ENCODE data around the gene CCNT1.
"Not testable (repeated sequence)": the region's sequence is repeated elsewhere in the genome, so short reads cannot be mapped to it uniquely, and the experiment has no call there.

The CCNT1 gene

GRCh38 chr12:48695859-48696258 lies 20.6 kb downstream of the CCNT1 start:
- DNase-seq, result no peak
- intact Hi-C loops (cut with DNase I), result no loop called here

- intact Hi-C loops (cut with DNase I), result no loop called here
- DNase-seq, result no peak
These were observed 22.5 kb downstream of the CCNT1 start for GRCh38 chr12:48694038-48694437.

- intact Hi-C loops (cut with DNase I), result no loop called here
- no peak for DNase-seq
These were observed 22.9 kb downstream of the CCNT1 start for GRCh38 chr12:48693572-48693971.

- intact Hi-C loops (cut with DNase I), result no loop called here
- no peak for DNase-seq
These were observed 24.6 kb downstream of the CCNT1 start for GRCh38 chr12:48691826-48692487.

GRCh38 chr12:48690990-48691389 lies 25.5 kb downstream of the CCNT1 start:
- intact Hi-C loops (cut with DNase I), result no loop called here
- no peak for DNase-seq

GRCh38 chr12:48690436-48690835 lies 26.1 kb downstream of the CCNT1 start:
- intact Hi-C loops (cut with DNase I), result no loop called here

GRCh38 chr12:48688836-48689235 lies 27.7 kb downstream of the CCNT1 start:
- intact Hi-C loops (cut with DNase I), result no loop called here
- no peak for DNase-seq

More at GRCh38 chr12:48690436-48690835, 26.1 kb downstream of the CCNT1 start:
- DNase-seq, result no peak

- intact Hi-C loops (cut with DNase I), result no loop called here
- DNase-seq, result no peak
These were observed 28.9 kb downstream of the CCNT1 start for GRCh38 chr12:48687592-48687991.

GRCh38 chr12:48686615-48687334 lies 29.7 kb downstream of the CCNT1 start:
- intact Hi-C loops (cut with DNase I), result no loop called here
- DNase-seq, result no peak

GRCh38 chr12:48686037-48686595 lies 30.4 kb downstream of the CCNT1 start:
- intact Hi-C loops (cut with DNase I), result no loop called here
- no peak for DNase-seq

GRCh38 chr12:48683534-48683933 lies 33.0 kb downstream of the CCNT1 start:
- intact Hi-C loops (cut with DNase I), result loop anchor here (5.0 kb wide), 1 partner anchor 34 kb away; the partner anchor contains the start of gene CCNT1

GRCh38 chr12:48682927-48683326 lies 33.6 kb downstream of the CCNT1 start:
- no peak for DNase-seq
- intact Hi-C loops (cut with DNase I), result loop anchor here (5.0 kb wide), 1 partner anchor 34 kb away; the partner anchor contains the start of gene CCNT1

More at GRCh38 chr12:48683534-48683933, 33.0 kb downstream of the CCNT1 start:
- no peak for DNase-seq

GRCh38 chr12:48682533-48682905 lies 34.0 kb downstream of the CCNT1 start:
- not testable (repeated sequence) for DNase-seq
- intact Hi-C loops (cut with DNase I), result loop anchor here (5.0 kb wide), 1 partner anchor 35 kb away; the partner anchor contains the start of gene CCNT1

GRCh38 chr12:48681710-48682532 lies 34.6 kb downstream of the CCNT1 start, which contains the start of gene KANSL2:
TSS of gene KANSL2 (minus strand) at chr12:48682238. CDS start at chr12:48681632, 606 bp downstream.
- intact Hi-C loops (cut with DNase I), result loop anchor here (5.0 kb wide), 1 partner anchor 35 kb away; the partner anchor contains the start of gene CCNT1
- DNase-seq, result peak; percentile 94 to 100 (median 99)

GRCh38 chr12:48681399-48681709 lies 35.2 kb downstream of the CCNT1 start:
- no peak for DNase-seq
- intact Hi-C loops (cut with DNase I), result loop anchor here (5.0 kb wide), 1 partner anchor 36 kb away; the partner anchor contains the start of gene CCNT1

GRCh38 chr12:48680861-48681260 lies 35.6 kb downstream of the CCNT1 start:
- intact Hi-C loops (cut with DNase I), result loop anchor here (5.0 kb wide), 1 partner anchor 36 kb away; the partner anchor contains the start of gene CCNT1
- DNase-seq, result no peak

GRCh38 chr12:48678551-48679185 lies 37.8 kb downstream of the CCNT1 start:
- intact Hi-C loops (cut with DNase I), result no loop called here
- no peak for DNase-seq

GRCh38 chr12:48671231-48671856 lies 45.2 kb downstream of the CCNT1 start:
- no peak for DNase-seq
- intact Hi-C loops (cut with DNase I), result no loop called here
